HG02938 (cell line): Measurements from ENCODE around the gene SLC25A12.
"Not testable (repeated sequence)": the region's sequence is repeated elsewhere in the genome, so short reads cannot be mapped to it uniquely, and the experiment has no call there.

ENCODE experiments used
- ATAC-seq: cut with Tn5 transposase; IDR thresholded peaks from one replicate; pipeline ENCODE4 v1.9.1; 2021; ENCODE audit warnings: mild to moderate bottlenecking, moderate library complexity; ENCODE audit not compliant: unreplicated experiment

The SLC25A12 gene

DNA sequence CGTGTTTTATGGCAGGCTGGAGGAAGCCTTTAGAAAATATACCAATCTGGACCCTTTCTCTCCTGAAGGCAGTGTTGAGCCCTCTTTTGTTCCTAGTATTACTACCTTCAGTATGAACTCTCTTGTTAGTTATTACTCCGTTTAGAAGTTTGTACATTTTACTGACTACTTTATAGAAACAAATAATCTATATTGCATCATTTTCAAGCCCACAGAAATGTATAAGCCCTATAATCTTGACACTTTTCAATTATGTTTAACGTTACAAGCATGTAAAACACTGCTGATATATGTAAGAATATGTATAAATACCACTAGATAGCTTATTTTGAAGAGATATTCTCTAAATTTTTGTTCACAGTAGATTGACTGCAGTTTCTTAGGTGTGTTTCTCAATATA lies 64.0 kb downstream of the SLC25A12 start:
- no peak for ATAC-seq

DNA sequence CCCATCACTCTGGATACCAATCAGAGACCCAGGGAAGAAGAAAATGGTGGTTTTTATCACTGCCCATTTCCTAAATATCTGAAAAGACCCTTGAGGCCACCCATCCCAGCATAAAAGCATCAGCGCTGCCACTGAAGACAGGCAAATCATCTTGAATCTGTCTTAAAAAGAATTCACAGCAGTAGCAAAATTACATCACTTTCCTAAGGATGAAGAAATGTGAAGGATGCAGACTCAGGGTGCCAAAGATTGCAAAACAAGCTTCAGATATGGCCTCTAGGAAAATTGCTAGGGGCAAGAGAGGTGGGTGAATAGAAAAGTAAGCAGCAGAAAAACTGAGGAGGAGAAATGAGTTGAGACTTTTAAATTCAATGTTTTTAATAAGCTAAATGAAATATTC lies 70.0 kb downstream of the SLC25A12 start:
- ATAC-seq, result no peak

- ATAC-seq, result no peak
Measured at GRCh38 chr2:171822525-171823322, 71.3 kb downstream of the SLC25A12 start.

DNA sequence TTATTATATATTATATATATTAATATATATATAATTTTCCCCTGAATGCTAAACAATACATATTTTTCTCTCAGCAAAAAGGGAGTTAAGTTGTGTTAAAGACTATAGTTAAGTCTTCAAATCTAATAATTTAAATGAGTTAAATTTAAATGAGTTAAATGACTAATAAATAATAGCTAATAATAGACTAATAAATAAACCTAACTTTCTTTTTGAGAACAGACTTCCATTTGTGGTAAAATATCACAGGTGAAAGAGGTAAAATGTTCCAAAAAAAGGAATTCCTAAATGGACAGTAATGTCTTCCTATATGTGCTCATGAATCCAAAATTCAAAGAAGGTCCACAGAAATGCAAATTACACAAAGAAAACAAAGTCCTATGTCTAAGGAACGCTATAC lies 74.6 kb downstream of the SLC25A12 start:
- no peak for ATAC-seq

DNA sequence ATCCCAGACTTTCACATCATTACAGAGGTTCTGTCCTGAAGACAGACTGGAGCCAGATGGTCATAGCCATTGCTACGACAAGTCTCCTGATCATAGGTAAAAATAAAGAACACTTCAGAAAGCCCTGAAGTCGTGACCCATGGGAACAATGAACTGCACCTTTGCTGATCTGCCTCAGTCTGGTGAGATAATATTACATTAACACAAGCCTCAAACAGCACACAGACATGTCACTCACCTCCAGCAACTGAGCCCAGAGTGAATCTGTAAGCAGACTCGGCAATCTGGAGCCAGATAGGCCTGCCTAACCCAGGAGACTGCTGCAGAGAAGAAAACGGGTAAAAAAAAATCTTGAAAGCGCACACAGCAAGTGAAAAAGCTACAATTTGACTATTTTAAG lies 79.2 kb downstream of the SLC25A12 start:
- no peak for ATAC-seq

GRCh38 chr2:171814174-171814573 lies 79.9 kb downstream of the SLC25A12 start:
- no peak for ATAC-seq

DNA sequence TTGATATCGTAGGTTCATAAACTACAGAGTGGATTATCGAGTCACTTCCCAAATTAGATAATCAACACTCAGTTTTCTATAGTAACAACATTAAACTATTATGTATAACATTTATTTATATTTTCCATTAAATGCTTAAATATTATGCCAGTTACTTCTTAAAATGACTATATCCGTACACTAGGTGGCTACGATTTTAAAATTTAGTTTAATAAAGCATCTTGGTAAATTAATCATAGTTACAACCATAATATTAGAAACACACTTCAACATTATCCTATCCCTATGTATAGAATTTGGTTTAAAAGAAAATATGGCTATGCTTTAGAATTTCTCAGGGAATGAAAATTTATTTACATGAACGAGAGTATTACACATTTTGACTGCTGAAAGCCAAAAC lies 80.3 kb downstream of the SLC25A12 start:
- no peak for ATAC-seq

- ATAC-seq, result no peak
Measured at GRCh38 chr2:171813126-171813525, 80.9 kb downstream of the SLC25A12 start.

GRCh38 chr2:171811245-171811628 lies 82.8 kb downstream of the SLC25A12 start:
- no peak for ATAC-seq

GRCh38 chr2:171810422-171811244 lies 83.4 kb downstream of the SLC25A12 start:
- ATAC-seq, result no peak

- not testable (repeated sequence) for ATAC-seq
Measured at GRCh38 chr2:171808885-171809284, 85.2 kb downstream of the SLC25A12 start.

DNA sequence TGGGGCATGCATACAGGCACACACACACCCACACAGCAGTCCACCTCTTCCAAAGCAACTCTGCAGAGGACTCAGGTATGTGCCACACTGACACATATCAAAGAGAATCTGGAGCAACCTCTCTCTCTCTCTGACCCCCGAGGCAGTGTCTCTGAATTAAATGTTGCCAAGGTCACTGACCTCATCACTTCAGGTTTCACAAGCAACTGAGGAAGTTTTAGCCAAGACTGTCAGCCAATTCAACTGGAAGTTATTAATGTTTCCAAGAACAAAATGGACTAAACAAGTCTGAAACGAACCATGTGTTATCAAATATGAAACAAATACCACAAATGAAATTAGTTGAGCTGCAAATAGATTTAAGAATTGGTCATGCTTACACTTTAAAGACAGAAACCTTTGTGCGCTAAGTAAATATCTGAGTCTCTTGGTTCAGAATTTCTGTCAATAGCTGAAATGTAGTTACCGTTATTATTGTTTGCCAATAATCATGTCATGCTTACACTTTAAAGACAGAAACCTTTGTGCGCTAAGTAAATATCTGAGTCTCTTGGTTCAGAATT lies 86.1 kb downstream of the SLC25A12 start:
- ATAC-seq, result no peak

DNA sequence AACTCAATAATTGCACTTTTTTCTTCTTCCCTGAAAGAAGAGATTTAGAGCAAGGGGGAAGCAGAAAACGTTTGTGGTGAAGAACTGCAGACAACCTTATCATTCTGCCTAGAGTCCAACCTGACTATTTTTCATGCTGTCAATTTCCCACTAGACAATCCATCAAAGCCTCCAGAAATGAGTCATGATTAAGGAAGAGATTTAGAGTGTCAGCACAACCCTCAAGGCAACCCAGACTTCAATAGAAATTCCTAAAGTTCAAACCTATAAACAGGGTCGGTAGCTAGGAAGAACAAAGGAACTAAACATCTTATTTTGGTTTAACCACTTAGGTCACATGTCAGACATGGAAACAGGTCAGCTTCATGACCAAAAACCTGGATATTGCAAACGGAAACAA lies 86.9 kb downstream of the SLC25A12 start:
- no peak for ATAC-seq

- ATAC-seq, result no peak
Measured at GRCh38 chr2:171804456-171804855, 89.6 kb downstream of the SLC25A12 start.

DNA sequence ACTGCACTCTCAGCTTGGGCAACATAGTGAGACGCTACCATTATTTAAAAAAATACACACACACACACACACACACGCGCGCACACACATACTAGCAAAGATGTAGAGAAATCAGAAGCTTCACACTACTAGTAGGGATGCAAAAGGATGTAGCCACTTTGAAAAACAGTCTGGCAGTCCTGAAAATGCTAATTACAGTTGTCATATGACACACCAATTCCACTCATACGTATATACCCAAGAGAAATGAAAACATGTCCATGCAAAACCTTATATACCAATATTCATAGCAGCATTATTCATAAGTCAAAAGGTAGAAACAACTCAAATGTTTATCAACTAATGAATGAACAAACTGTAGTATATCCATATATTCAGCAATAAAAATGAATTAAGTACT lies 90.3 kb downstream of the SLC25A12 start:
- no peak for ATAC-seq

- no peak for ATAC-seq
Measured at GRCh38 chr2:171800639-171801038, 93.4 kb downstream of the SLC25A12 start.

- ATAC-seq, result no peak
Measured at GRCh38 chr2:171798156-171798820, 95.8 kb downstream of the SLC25A12 start.

DNA sequence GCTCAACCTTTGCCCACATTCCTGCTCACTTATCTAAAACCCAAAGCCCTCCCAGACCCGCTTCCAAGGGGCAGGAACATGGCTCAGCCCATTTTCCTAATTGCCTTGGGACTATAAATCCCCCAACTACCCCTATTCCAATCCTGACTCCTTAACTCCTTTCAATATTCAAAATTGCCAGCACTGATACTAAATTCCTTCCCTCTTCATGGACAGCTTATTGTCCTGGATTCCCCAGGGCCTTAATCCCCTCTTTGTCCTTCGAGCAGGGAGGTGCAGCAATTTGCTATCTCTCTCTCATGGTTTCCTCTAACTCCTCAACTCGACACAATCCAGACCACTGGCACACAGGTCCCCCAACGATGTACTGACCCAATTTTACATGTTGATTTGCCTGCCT lies 99.1 kb downstream of the SLC25A12 start:
- no peak for ATAC-seq

DNA sequence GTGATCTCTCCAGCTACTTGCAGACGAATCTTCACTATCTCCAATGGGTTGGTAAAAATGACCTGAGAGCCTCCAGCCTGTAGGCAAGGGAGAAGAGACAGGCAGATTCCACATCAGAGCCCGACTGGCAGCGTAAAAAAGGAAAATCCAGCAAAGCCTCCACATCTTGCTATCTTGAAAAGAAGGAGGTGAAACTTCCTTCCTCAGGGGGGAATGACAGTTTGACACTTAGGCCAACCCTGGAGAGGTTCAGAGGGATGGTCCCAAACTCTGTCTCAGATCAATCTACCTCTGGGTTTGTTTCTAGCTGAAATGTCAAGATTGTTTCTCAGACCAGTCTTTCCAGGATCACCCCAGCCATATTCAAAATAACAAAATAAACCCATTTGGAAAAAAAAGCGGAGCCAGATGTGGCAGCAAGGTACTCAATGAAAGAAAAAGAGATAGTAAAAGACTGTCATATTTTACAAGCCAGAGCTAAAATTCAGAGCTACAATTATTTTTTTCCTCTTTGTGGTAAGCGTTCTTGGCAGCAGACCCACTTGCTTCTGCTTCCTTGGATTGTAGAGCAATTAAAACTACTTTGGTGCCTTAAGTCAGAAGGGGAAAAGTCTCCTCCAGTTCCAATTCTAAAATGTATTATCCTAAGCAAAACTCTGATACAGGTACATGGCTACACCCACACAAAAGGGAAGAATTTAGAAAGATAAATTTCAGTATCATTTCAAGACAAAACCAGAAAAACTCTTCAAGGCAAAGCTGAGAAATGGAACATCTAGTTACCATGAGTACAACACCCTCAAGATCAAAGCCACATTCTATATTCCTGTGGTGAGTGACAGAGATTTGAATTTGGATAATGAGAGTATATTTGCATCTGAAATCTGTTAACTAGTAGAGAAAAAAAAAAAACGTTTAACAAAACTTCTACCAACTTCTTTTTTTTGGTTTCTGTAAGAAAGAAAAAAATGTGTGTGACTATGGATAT lies 100.1 kb downstream of the SLC25A12 start:
- no peak for ATAC-seq

- no peak for ATAC-seq
Measured at GRCh38 chr2:171792886-171793580, 101.0 kb downstream of the SLC25A12 start.
